Esophagus squamous epithelium (tissue), 5 donors: ENCODE results near the gene NSMF. TPM values are rescaled to one million over a fixed set of nuclear protein-coding genes. Genes with fewer than 3 reads are reported as not detected.

Source experiments
- DNase-seq: peaks from one replicate; lab custom pipeline; 2025; lab: John Stamatoyannopoulos, UW
- H3K27ac ChIP-seq, 4 donors: fragments of 200-600 bp; sonication (generic); one replicate each; pipeline ENCODE4 v1.5.1; 2016 to 2019; ENCODE audit warnings: mild to moderate bottlenecking in 1 of 4
- H3K27me3 ChIP-seq, 4 donors: fragments of 200-600 bp; sonication (generic); 1 replicate in 3 of 4; 2 replicates in 1 of 4; pipeline versions ENCODE4 v1.5.1 to v1.6.0; 2017 to 2021; ENCODE audit warnings: antibody characterized with exemption in 1 of 4
- H3K36me3 ChIP-seq, 3 donors: fragments of 200-600 bp; sonication (generic); one replicate each; pipeline ENCODE4 v1.5.1; 2016 to 2019
- H3K4me1 ChIP-seq, 3 donors: fragments of 200-600 bp; sonication (generic); one replicate each; pipeline ENCODE4 v1.5.1; 2017 to 2019
- H3K4me3 ChIP-seq, 4 donors: fragments of 200-600 bp; sonication (generic); 1 replicate in 3 of 4; 2 replicates in 1 of 4; pipeline ENCODE4 v1.5.1; 2016 to 2019; ENCODE audit warnings: mild to moderate bottlenecking in 2 of 4, moderate library complexity in 1 of 4
- H3K9me3 ChIP-seq, 3 donors: fragments of 200-600 bp; sonication (generic); one replicate each; pipeline ENCODE4 v1.5.1; 2016 to 2019
- POLR2A ChIP-seq, 4 donors: fragments of 450-650 bp; IDR thresholded peaks; one replicate each; pipeline ENCODE4 v1.6.1; 2017; ENCODE audit warnings: antibody characterized with exemption in 4 of 4, mild to moderate bottlenecking in 4 of 4, moderate library complexity in 3 of 4
- WGBS, 2 donors: methylation state at CpG; one replicate each; pipeline ENCODE4 v1.1.5; 2018; 5-methylcytosine and 5-hydroxymethylcytosine counted together
- intact Hi-C: fragments of 100-400 bp; cut with DNase I; formaldehyde crosslinking; loops from one replicate; pipeline ENCODE4 v1.15.0; 2022
- total RNA-seq, 4 donors: library from RNA; depleted of rRNA; stranded (reverse); fragments of >200 nt; gene quantifications; one replicate each; pipeline ENCODE4 v1.1.0, GENCODE V29; 2016
- TF ChIP-seq, protein P1 (sequence below), 6 experiments: fragments of 450-650 bp in 4 of 6; fragments of 200-600 bp in 2 of 6; sonication (generic) in 2 of 6; IDR thresholded peaks; one replicate each; pipeline ENCODE4 v1.5.1; 2016 to 2019; ENCODE audit warnings: antibody characterized with exemption in 6 of 6, mild to moderate bottlenecking in 4 of 6, moderate library complexity in 4 of 6
- donor health status: DM: yes; HTN: yes; CAD: no.

Gene NSMF
- total RNA-seq, 4 donors from 2014 or later = 16.2 to 38.1 (median 20.6) TPM

DNA sequence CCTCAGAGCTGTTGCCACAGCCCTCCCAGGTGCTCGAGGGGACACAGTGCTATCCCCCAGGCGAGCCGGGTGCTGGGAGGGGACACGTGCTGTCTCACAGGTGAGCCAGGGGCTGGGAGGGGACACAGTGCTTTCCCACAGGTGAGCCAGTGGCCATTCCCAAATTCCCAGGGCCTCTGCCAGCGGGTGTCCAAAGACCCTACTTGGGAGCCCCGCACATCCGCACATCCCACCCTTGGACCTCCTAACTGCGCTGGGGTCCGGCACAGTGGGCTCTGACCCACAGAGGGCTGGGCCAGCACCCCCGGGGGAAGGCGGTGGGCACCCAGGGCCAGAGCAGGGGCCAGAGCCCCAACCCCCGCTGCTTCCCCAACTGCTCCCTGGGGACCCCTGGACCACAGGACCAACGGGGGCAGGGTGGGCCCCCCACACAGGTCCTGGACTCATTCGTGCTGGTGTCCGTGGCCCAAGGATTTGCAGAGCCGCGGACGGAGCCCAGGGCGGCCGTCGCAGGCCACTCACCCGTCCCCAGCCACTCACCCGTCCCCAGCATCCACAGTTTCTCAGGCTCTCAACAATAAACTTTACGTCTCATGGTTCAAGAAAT, 54.1 kb downstream of the NSMF start:
- H3K4me1 ChIP-seq = peaks cover 11 to 21% (median 14%) of the 10 kb centered on the region in 3 donors
- no peak overlapping the region for H3K4me3 ChIP-seq
- intact Hi-C loops = loop anchor here (5.0 kb wide), 1 partner anchor 108 kb away; no protein-coding TSS in a partner anchor
- no peaks in the 10 kb centered on the region for H3K36me3 ChIP-seq
- H3K9me3 ChIP-seq = no peaks in the 10 kb centered on the region
- DNase-seq = no peak
- WGBS, 2 donors = 93 to 100% methylated on average over 3 to 6 of the region's 24 CpGs
- peaks cover 0 to 5% (median 0%) of the 10 kb centered on the region in 4 donors for H3K27me3 ChIP-seq
- no peak for TF ChIP-seq POLR2A (IDR thresholded peaks at IDR 0.05)
- TF ChIP-seq, protein P1, sequence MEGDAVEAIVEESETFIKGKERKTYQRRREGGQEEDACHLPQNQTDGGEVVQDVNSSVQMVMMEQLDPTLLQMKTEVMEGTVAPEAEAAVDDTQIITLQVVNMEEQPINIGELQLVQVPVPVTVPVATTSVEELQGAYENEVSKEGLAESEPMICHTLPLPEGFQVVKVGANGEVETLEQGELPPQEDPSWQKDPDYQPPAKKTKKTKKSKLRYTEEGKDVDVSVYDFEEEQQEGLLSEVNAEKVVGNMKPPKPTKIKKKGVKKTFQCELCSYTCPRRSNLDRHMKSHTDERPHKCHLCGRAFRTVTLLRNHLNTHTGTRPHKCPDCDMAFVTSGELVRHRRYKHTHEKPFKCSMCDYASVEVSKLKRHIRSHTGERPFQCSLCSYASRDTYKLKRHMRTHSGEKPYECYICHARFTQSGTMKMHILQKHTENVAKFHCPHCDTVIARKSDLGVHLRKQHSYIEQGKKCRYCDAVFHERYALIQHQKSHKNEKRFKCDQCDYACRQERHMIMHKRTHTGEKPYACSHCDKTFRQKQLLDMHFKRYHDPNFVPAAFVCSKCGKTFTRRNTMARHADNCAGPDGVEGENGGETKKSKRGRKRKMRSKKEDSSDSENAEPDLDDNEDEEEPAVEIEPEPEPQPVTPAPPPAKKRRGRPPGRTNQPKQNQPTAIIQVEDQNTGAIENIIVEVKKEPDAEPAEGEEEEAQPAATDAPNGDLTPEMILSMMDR (IDR thresholded peaks at IDR 0.05) = no peak
- no peak overlapping the region for H3K27ac ChIP-seq

DNA sequence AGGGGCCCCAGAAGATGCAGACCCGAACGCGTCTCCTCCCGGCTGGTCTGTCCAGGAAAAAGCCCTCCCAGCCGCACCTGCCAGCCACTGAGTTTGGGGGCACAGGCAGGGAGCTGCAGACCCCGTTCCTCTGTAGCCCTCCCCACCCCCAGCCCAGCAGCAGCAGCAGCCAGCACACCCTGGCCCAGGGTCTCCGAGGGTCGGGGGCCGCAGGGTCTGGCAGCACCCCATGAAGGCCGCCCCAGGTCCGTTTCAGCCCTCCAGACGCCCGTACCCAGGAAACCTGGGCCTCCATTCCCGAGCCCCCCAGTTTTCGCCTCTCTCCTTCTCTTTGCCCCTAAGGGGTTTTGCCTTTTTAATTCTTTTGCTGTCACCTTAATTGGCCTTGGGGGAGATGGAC, 55.9 kb downstream of the NSMF start:
- H3K36me3 ChIP-seq = no peaks in the 10 kb centered on the region
- H3K4me1 ChIP-seq = peaks cover 11 to 26% (median 14%) of the 10 kb centered on the region in 3 donors
- WGBS, 2 donors = 89 to 100% methylated on average over 2 to 9 of the region's 15 CpGs
- no peak for TF ChIP-seq POLR2A (IDR thresholded peaks at IDR 0.05)
- TF ChIP-seq, protein P1 (IDR thresholded peaks at IDR 0.05) = no peak
- no peak overlapping the region for H3K27ac ChIP-seq
- no peak for DNase-seq
- no peaks in the 10 kb centered on the region for H3K9me3 ChIP-seq
- H3K27me3 ChIP-seq = peaks cover 0 to 5% (median 0%) of the 10 kb centered on the region in 4 donors
- intact Hi-C loops = no loop called here
- no peak overlapping the region for H3K4me3 ChIP-seq

DNA sequence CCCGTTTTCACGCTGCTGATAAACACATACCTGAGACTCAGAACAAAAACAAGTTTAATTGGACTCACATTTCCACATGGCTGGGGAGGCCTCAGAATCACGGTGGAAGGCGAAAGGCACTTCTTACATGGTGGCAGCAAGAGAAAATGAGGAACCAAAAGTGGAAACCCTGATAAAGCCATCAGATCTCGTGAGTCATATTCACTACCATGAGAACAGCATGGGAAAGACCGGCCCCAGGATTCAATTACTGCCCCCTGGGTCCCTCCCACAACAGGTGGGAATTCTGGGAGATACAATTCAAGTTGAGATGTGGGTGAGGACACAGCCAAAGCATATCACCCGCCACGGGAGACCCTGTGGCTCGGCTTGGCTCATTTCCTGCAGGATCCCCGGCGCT, 56.4 kb downstream of the NSMF start:
- Histone ChIP-seq H3K27ac (no peak overlapping the region), H3K36me3 (no peaks in the 10 kb centered on the region), H3K27me3 (peaks cover 0 to 5% (median 0%) of the 10 kb centered on the region in 4 donors), H3K9me3 (no peaks in the 10 kb centered on the region), H3K4me3 (no peak overlapping the region), H3K4me1 (peaks cover 11 to 22% (median 14%) of the 10 kb centered on the region in 3 donors)
- no peak for DNase-seq
- WGBS, 2 donors = 84 to 89% methylated on average over 6 to 8 of the region's 11 CpGs
- intact Hi-C loops = no loop called here
- TF ChIP-seq, protein P1 (IDR thresholded peaks at IDR 0.05) = no peak
- no peak for TF ChIP-seq POLR2A (IDR thresholded peaks at IDR 0.05)

GRCh38 chr9:137398561-137399468, 60.3 kb downstream of the NSMF start:
- no peak overlapping the region for H3K27ac ChIP-seq
- peaks cover 0 to 5% (median 0%) of the 10 kb centered on the region in 3 donors for H3K4me1 ChIP-seq
- DNase-seq = no peak
- 95 to 96% methylated on average over 34 to 42 of the region's 60 CpGs for WGBS, 2 donors
- no peaks in the 10 kb centered on the region for H3K27me3 ChIP-seq
- no peak for TF ChIP-seq POLR2A (IDR thresholded peaks at IDR 0.05)
- TF ChIP-seq, protein P1 (IDR thresholded peaks at IDR 0.05) = no peak
- intact Hi-C loops = no loop called here
- no peak overlapping the region for H3K4me3 ChIP-seq
- H3K9me3 ChIP-seq = no peaks in the 10 kb centered on the region
- peaks cover 0 to 17% (median 0%) of the 10 kb centered on the region in 3 donors for H3K36me3 ChIP-seq
